Right lung (tissue), 5 donors: ENCODE measurements around the gene OXCT1. TPM values are rescaled to one million over a fixed set of nuclear protein-coding genes. Genes with fewer than 3 reads are reported as not detected.
"Not testable (repeated sequence)": the region's sequence is repeated elsewhere in the genome, so short reads cannot be mapped to it uniquely, and the experiment has no call there.

Experiments
- DNase-seq, 2 donors: peaks; one replicate each; pipeline ENCODE4 v3.0.0-alpha.2; 2013
- polyA plus RNA-seq, 5 donors: library from polyadenylated mRNA; unstranded; fragments of 120-200 nt; gene quantifications; one replicate each; pipeline versions ENCODE4 v1.2.1 to v1.2.3, GENCODE V29; 2013; ENCODE audit warnings: inconsistent platforms in 1 of 5, low replicate concordance in 1 of 5; ENCODE audit not compliant: insufficient read length in 5 of 5, insufficient read depth in 1 of 5

OXCT1 gene
- polyA plus RNA-seq, 5 donors, result 18.0 to 31.1 (median 23.2) TPM

GRCh38 chr5:41778410-41778809 is 91.8 kb downstream of the OXCT1 start:
- DNase-seq, result no peak

- DNase-seq, result no peak
These were observed 93.8 kb downstream of the OXCT1 start for GRCh38 chr5:41776435-41776834.

- DNase-seq, result no peak
These were observed 96.4 kb downstream of the OXCT1 start for GRCh38 chr5:41773799-41774198.

- DNase-seq, result no peak
These were observed 97.3 kb downstream of the OXCT1 start for GRCh38 chr5:41772785-41773442.

DNA sequence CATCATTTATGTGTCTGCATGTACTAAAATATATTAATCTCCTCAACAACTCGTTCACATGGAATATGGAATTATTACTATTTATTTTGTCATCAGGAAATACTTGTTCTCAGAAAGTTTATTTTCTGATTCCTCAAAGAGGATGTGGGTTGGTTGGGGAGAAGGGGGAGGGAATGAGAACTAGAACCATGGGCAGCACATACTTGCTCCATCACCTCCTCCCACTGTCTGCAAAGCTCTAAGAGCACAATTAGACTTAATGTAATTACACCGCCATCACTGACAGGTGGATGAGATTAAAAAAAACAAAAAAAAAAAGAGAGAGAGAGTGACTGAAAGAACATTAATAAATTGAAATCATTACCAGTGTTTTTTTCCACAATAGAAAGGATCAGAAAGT is 98.2 kb downstream of the OXCT1 start:
- DNase-seq, result no peak

DNA sequence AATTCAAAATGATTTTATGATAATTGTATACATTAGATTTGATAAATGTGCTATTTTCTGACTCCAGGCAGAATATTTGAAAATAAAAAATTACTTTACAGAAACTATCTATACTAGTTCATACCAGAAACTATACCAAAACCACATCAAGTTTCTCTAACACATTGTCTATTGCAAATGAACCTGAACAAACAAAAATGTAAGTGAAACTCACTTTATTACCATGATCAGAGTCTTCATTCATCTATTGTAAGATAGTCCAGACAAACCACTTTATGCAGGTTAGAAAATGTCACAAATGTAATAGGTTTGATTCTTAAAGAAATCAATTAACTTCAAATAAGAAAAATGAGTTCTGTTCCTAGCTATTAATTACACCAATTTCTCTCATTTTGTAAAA is 99.4 kb downstream of the OXCT1 start:
- no peak for DNase-seq

DNA sequence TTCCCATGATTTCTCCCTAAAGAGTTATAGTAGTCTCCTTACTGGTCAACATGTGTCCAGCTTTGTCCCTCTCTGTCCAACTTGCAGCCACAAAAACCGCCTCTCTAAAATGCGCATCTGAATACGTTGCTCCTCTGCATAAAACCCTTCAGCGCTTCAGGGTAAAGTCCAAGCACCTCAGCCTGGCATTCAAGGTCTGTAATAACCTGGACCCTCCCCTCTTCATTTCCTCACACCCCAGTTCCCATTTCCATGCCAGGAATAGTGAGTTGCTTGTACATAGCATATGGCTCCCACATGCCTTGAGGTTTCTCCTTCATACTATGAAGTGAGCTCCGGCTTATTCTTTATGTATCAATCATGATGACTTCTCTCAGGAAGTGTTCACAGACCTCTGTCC is 101.5 kb downstream of the OXCT1 start:
- DNase-seq, result no peak

GRCh38 chr5:41764650-41765049 is 105.6 kb downstream of the OXCT1 start:
- DNase-seq, result no peak

- DNase-seq, result no peak
These were observed 106.7 kb downstream of the OXCT1 start for GRCh38 chr5:41763574-41763973.

- DNase-seq, result no peak
These were observed 107.1 kb downstream of the OXCT1 start for GRCh38 chr5:41763081-41763480.

- DNase-seq, result no peak
These were observed 107.8 kb downstream of the OXCT1 start for GRCh38 chr5:41762426-41762825.

DNA sequence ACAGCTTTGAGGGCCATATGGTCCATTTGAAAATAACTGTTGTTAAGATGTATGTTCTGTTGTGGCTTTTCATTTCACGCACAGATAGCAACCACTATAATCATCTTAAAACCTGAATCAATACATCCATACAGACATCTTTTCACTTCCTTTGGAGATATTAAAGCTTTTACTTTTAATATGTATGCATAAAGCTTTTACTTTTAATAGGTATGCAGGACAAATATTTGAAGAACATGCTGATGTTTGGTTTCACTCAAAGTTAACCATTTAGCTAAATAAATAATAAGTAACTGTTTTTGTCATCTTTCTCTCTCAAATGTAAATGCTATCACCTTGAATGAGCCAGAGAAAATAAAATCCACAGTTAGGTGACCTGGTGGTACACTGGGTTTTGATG is 108.6 kb downstream of the OXCT1 start:
- DNase-seq, result no peak

- DNase-seq, result no peak
These were observed 114.5 kb downstream of the OXCT1 start for GRCh38 chr5:41755705-41756104.

GRCh38 chr5:41754857-41755256 is 115.4 kb downstream of the OXCT1 start:
- no peak for DNase-seq

GRCh38 chr5:41751867-41752266 is 118.4 kb downstream of the OXCT1 start:
- DNase-seq, result no peak

GRCh38 chr5:41748631-41749030 is 121.6 kb downstream of the OXCT1 start:
- DNase-seq, result no peak

DNA sequence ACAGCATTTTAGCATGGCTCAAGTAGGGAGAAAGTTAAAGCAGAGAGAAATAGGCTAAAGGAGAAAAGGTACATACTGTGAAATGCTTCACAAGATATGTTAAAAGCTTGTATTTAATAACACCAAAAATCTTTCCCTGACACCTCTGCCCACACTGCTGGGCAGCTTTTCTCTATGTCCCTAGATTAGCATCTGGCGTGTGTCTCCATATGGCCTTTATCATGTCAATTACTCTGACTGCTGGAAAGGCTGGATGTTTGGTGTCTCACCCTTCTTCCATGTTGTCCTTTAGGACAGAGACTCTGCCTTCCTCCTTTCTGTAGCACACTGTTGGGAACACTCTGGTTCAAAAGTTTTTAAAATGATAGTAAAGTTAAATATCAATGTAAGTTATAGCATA is 122.5 kb downstream of the OXCT1 start:
- no peak for DNase-seq

GRCh38 chr5:41747301-41747700 is 122.9 kb downstream of the OXCT1 start:
- peak; percentile 23 to 33 for DNase-seq

DNA sequence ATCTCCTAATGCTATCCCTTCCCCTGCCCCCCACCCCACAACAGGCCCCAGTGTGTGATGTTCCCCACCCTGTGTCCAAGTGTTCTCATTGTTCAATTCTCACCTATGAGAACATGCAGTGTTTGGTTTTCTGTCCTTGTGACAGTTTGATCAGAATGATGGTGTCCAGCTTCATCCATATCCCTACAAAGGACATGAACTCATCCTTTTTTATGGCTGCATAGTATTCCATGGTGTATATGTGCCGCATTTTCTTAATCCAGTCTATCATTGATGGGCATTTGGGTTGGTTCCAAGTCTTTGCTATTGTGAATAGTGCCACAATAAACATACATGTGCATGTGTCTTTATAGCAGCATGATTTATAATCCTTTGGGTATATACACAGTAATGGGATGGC is 127.6 kb downstream of the OXCT1 start:
- not testable (repeated sequence) for DNase-seq

DNA sequence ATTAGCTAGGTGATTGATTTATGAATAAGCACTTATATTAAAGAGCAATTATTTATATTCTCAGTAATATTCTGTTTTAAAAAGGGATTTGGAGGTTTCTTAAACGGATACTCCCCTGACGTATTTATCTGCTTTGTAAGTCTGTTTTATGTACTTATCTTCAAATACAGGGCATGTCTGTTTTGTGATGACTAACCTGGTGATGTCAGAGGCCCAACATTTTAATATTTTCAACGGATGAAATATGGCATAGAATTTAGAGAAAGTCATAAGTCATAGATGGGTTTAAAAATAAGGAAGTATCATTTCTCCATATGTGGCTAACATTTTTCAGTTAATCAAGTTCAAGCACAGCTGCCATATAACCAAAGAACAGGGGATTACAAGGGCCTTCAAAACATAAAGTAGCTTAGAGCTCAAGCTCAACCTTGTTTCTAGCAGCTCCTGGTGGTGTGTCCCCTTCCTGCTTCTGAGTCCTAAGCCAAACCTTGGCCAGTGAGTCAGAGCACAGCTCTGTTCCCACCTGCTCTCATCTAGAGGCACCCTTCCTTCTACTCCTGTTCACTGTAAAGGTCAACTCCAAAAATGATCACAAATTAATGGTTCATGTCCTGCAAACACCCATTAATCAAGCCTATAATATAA is 131.4 kb downstream of the OXCT1 start:
- no peak for DNase-seq

GRCh38 chr5:41736641-41737040 is 133.6 kb downstream of the OXCT1 start:
- DNase-seq, result no peak

DNA sequence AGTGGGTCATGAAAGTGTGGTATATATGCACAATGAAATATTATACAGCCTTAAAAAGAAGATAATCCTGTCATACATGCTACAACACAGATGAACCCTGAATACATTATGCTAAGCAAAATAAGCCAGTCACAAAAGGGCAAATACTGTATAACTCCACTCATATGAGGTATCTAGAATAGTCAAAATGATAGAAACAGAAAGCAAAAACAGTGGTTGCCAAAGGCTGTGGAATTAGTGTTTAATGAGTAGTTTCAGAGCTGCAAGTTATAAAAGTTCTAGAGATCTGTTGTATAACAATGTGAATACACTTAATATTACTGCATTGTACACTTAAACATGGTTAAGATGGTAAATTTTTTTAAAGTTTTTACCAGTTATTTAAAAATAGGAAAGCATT is 135.0 kb downstream of the OXCT1 start:
- DNase-seq, result no peak

DNA sequence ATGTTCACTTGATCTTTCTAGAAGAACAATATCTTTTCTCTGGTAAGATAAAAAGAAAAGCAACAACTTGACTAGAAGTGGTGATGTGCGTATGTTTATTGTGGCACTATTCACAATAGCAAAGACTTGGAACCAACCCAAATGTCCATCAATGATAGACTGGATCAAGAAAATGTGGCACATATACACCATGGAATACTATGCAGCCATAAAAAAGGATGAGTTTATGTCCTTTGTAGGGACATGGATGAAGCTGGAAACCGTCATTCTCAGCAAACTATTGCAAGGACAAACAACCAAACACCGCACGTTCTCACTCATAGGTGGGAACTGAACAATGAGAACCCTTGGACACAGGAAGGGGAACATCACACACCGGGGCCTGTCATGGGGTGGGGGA is 140.8 kb downstream of the OXCT1 start:
- DNase-seq, result not testable (repeated sequence)

GRCh38 chr5:41728281-41728680 is 141.9 kb downstream of the OXCT1 start:
- DNase-seq, result no peak
